HT1080 (cell line): ENCODE measurements around the gene HOXC10. TPM values are rescaled to one million over a fixed set of nuclear protein-coding genes. Genes with fewer than 3 reads are reported as not detected.
A peak's percentile ranks its signal among the peaks of the same experiment; 100 is the strongest.

Experiments
- DNase-seq: peaks from one replicate; pipeline ENCODE4 v3.0.0-alpha.2; 2015; ENCODE audit warnings: low read depth
- polyA plus RNA-seq, 2 experiments: library from polyadenylated mRNA; depleted of rRNA; stranded (reverse); fragments of >200 nt; gene quantifications; 2 replicates each; pipeline ENCODE4 v1.2.3, GENCODE V29; 2015
- total RNA-seq: library from RNA; depleted of rRNA; stranded (reverse); fragments of >200 nt; shearing (Covaris generic); gene quantifications from 2 replicates; pipeline ENCODE4 v1.2.3, GENCODE V29; 2014; rRNA removed

HOXC10 gene
- 2.7 and 3.8 TPM in 2 replicates for total RNA-seq
- 11.5 and 13.8 TPM in 2 replicates for polyA plus RNA-seq (2015; cell fraction: cytosol; rRNA removed)
- polyA plus RNA-seq (2015; cell fraction: nucleus; rRNA removed): 2.5 and 5.9 TPM in 2 replicates

DNA sequence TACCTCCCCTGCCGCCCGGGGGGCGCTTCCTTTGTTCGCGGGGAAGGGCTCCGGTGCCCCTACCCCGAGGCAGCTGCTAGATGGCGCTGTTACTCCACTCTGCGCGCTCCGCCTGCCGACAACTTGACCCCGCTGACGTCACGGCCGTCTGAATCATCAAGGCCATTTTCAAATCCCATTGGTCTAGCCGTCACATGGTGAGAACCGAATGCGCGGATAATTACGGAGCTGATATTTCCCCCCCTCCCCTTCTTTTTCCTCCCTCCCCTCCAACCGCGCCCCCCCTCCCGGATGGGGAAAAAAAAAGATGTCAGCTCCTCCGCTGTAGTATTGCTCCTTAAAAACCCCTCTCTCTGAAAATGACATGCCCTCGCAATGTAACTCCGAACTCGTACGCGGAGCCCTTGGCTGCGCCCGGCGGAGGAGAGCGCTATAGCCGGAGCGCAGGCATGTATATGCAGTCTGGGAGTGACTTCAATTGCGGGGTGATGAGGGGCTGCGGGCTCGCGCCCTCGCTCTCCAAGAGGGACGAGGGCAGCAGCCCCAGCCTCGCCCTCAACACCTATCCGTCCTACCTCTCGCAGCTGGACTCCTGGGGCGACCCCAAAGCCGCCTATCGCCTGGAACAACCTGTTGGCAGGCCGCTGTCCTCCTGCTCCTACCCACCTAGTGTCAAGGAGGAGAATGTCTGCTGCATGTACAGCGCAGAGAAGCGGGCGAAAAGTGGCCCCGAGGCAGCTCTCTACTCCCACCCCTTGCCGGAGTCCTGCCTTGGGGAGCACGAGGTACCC, at the start of gene HOXC10:
HOXC10 (plus strand) TSS at position 246 of the 791 bp plus-strand sequence; CDS start at position 360, 114 bp downstream.
- peak; percentile 86 for DNase-seq

DNA sequence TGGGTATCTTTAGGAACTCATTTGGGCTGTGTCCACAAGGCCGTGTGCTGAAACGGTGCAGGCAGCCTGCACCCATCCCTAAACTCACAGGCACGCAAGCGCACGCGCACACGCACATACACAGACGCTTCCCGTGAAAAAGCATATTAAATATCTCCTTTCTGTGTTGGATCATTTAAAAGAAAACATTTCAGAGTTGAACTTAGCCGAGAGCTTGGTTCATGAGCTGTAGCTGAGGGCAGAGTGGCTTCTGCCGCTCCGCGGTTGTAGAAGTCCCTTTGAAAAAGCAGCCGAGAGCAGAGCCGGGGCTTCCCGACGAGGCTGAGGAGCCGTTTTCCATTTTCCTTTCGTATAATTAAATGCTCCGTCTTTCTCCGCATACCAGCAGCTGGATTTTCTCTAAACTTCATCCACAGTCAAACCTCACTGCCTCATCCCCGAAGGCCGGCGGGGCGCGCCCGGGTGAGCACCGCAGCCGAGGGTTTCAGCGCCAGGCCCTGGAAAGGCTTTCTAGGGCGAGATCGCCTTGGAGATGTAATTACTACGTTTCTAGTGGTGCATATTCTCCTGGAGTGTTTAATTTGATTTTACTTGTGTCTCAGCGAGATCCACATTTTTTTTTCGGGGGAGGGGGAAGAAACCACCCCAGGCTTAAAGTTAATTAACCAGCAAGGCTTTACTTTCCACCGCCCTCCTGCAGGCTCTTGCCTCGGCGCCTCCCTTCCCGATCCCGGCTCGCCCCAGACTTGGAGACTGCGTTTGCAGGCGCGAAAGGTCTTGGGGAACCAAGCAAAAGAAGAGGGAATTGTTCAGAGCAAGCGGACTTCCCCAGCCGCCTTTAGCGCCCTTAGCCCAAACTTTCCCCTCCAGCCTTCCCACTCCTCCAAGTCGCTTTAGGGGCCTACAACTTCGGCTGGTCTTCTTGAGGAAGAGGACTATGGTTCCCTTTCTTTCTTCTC, 49.3 kb upstream of the HOXC10 start:
- DNase-seq: no peak

DNA sequence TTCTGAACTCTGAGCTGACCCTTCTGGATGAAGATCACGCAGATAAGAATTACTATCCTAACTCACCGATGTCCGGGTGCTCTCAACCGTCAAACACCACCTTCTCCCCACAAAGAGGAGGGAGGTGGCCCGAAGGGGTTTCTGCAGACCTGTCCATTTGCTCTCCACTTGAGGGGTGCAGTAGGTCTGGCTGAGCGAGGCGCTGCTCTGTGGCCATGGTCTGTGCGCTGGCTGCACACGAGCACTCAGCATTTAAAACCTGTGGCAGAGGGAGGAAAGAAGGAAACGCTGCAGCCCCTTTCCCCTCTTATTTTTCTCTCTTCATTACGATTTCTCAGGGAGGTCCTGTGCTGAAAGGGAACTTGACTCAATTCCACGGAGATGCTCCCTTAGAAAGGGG, 47.8 kb upstream of the HOXC10 start:
- DNase-seq: no peak

DNA sequence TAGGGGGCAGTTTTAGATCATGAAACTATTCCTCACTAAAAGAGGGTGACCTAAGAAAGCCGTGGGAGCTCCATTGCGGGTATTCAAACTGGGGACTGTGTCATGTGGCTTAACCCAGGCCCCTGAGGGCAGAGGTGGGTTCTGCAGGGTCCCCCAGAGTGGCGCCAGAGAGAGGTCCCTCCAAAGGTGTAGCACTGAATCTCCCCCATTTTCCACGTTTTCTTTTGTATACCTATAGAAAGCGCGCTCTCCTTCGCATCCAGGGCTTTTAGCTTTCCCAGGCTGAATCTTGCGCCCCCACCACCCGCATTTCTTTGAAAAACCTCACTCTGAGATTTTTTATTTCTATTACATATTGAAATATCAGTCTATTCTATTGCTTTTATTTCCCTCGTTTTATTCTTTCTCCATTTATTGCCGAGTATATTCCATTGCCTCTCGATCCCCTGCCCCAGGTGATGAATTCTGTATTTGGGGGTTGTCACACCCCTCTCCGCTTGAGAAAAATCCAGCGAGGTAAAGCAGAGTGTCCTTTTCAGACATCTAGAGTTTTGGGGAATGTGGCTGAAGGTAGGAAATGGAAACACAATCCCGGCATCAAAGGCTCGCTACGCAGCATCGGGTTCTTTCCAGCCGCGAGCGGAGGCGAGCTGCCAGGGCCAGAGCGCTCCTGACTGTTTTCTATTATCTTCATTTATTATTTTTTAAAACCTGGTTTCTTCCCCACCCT, 47.2 kb upstream of the HOXC10 start:
- no peak for DNase-seq

DNA sequence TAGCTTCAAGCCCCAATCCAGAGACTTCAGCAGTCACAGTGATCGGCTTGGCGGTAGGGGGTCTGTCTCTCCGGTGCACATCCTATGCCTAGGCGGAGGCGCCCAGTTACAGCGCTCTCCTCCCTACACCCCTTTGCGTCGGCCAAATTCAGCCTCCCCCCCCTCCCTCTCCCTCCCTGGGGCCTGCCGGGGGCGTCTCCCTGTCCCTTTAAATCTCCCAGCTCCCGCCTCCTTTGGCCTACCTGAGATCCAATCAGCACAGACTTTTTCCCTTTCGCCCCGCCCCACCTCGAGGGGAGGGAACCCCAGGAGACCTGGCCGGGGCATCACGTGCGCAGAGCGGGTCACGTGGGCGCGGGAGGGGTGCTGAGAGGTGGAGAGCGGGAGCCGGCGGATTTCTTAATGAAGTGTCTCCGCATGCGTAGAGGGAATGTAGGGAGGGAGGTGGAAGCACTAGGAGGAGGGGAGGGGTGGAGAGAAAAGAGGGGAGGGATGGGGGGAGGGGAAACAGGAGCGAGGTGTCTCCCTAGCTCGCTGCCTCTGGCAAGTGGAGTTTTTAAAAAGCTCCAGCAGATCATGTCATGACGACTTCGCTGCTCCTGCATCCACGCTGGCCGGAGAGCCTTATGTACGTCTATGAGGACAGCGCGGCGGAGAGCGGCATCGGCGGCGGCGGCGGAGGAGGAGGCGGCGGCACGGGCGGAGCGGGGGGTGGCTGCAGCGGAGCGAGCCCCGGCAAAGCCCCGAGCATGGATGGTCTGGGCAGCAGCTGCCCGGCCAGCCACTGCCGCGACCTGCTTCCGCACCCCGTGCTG, 46.4 kb upstream of the HOXC10 start, which contains the start of gene HOXC13:
HOXC13 (plus strand) TSS at position 506 of the 815 bp plus-strand sequence; CDS start at position 582, 76 bp downstream.
- peak; percentile 99 for DNase-seq

- DNase-seq: peak; percentile 5
Observed at GRCh38 chr12:53939141-53940108, 45.5 kb upstream of the HOXC10 start.

DNA sequence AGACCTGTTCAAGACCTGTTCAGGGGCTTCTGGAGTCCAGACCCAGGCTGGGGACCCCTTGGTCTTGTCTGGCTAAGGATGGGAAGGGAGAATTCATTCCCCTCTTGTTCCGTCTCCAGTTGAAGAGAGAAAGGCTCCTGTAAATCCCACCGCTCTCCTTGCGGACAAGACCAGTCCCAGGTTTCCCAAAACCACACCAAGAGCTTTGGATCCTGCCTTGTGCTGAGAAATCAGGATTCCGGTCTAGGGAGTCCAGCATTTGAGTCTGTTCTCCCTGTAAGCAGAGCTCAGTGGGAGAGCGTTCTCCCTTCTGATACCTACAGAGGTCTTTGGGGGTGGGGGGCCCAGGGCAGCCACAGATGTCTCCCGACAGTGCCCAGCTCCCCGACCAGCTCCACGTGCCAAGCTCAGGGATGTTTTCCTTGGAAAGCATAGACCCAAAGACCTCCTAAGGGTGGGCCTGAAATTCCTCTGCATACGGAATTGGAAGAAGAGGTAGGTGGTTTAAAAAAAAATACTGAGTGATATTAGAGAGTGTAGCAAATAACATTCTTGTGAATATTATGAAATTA, 44.4 kb upstream of the HOXC10 start:
- no peak for DNase-seq

- no peak for DNase-seq
Observed at GRCh38 chr12:53941187-53941586, 43.8 kb upstream of the HOXC10 start.

GRCh38 chr12:53941750-53942149, 43.2 kb upstream of the HOXC10 start:
- DNase-seq: no peak

DNA sequence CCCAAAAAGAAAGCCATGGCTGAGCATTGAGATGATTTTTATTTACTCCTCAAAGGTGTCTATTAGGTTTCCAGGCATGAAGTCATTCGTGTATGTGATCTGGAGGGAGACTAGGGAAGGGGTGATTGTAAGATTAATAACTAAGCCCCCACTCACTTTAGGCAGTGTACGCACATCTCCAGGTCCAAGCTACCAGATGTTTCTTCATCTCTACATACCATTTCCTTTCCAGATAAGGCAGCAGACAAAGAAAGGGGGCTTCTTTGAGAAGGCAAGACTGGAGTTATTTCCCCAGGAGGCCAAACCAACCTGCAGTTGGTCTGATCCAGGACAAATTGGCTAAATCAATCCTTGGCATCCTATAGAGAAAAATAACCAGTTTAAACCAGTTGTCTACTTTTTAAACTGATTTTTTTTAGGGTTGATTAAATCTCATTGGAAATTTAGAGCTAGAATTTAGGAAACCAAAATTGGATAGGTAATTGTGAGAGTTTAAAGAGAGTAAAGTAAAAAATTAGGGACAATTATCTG, 42.4 kb upstream of the HOXC10 start:
- DNase-seq: no peak

DNA sequence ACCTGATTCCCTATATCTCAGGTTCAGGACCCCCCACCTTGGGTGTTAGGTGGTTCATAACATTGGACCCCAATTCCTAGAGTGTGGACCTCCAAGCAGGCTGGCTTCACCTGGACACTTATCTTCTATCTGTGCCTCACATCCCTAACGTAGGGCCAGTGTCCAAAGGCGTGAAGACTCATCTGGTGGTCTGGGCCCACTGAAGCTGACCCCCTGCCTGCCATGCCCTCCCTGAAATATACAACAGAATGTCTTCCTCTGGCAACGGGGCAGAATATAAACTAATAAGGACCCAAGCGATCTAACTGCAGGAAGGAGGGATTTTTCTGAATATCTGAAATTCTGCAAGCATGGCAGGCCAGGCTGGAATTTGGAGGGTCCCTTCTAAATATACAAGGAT, 40.7 kb upstream of the HOXC10 start:
- DNase-seq: no peak

DNA sequence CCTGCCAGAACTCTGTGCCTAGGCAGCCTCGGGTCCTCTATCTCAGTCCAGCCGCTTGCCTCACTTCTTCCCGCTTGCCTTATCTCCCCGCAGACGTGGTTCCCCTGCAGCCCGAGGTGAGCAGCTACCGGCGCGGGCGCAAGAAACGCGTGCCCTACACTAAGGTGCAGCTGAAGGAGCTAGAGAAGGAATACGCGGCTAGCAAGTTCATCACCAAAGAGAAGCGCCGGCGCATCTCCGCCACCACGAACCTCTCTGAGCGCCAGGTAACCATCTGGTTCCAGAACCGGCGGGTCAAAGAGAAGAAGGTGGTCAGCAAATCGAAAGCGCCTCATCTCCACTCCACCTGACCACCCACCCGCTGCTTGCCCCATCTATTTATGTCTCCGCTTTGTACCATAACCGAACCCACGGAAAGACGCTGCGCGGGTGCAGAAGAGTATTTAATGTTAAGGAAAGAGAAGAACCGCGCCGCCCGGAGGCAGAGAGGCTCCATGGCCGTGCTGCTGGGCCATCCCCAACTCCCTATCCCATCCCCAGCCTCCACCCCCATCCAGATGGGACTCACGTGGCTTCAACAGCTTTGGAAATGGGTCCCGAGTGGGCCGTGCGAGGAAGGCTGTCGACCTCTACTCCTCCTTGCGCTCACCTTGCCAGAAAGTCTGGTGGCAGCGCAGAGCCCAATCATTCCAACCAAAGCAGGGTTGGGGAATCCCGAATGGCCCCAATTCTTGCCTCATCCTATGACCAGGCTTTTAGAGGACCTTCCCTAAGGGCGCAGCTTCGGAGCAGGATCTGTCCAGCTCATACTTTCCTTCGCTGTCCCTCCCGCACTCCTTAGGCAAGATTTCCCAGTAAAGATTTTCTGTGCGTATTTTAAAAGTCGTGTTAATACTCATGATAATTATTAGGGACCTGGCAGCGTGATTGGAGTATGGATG, 39.8 kb upstream of the HOXC10 start:
- DNase-seq: no peak

DNA sequence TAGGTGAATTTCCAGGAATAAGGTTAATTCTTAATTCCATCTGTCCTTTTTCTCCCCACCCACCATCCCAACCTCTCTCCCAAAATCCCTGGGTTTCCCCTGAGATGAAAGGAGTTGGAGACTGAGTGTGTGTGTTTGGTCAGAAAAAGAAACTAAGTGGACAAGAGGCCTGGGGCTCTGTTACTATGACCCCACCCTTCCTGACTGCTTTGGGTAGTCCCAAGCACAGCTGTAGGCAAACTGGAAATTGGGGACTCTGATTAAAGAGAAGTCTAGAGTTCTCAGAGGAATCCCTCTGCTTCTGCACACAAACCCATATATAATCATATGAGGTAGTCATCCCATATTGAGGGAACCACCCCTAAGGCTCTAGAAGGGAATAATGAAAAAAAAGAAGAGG, 37.2 kb upstream of the HOXC10 start:
- DNase-seq: no peak

GRCh38 chr12:53948650-53949593, 36.0 kb upstream of the HOXC10 start:
- peak; percentile 15 for DNase-seq

- no peak for DNase-seq
Observed at GRCh38 chr12:53949631-53950436, 35.1 kb upstream of the HOXC10 start.
